ENCODE measurements around the gene ADARB2.

GRCh38 chr10:1381339-1381738 lies 356.0 kb downstream of the ADARB2 start:
- TF ChIP-seq CTCF (conservative IDR thresholded peaks at IDR 0.05 in 1 of 2, IDR thresholded peaks at IDR 0.05 in 1 of 2; ENCODE audit: low read depth in 1 of 2, low read length in 2 of 2) (no peak), EZH2 (IDR thresholded peaks at IDR 0.05; ENCODE audit: low read length, missing control alignments) (no peak)
